DND-41 (cell line): Measurements from ENCODE around the gene ADARB2.

Experiments
- EZH2 ChIP-seq: IDR thresholded peaks from 3 replicates; pipeline ENCODE4 v1.6.1; 2012; ENCODE audit warnings: borderline replicate concordance, low read depth, mild to moderate bottlenecking, moderate library complexity, low read length, inconsistent platforms; ENCODE audit not compliant: severe bottlenecking
- TF ChIP-seq, protein P1 (sequence below): IDR thresholded peaks from 2 replicates; pipeline ENCODE4 v1.5.1; 2012; ENCODE audit warnings: borderline replicate concordance, low read length, moderate library complexity, mild to moderate bottlenecking; ENCODE audit not compliant: poor library complexity, severe bottlenecking; ENCODE audit errors: extremely low read depth

DNA sequence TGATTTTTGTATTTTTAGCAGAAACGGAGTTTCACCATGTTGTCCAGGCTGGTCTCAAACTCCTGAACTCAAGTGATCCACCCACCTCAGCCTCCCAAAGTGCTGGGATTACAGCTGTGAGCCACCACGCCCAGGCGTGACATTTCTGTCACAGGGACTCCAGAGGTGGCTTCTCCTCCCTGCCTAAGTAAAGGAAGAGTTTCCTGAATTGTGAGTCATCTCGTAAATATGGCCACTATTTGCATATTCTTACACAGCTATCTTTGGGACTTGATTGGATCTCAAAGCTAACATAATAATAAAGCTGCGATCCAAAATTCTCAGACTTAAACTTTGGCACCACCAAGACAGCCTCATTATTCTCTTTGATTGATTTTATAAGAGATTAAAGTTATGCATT, 50.1 kb downstream of the ADARB2 start:
- TF ChIP-seq, protein P1, sequence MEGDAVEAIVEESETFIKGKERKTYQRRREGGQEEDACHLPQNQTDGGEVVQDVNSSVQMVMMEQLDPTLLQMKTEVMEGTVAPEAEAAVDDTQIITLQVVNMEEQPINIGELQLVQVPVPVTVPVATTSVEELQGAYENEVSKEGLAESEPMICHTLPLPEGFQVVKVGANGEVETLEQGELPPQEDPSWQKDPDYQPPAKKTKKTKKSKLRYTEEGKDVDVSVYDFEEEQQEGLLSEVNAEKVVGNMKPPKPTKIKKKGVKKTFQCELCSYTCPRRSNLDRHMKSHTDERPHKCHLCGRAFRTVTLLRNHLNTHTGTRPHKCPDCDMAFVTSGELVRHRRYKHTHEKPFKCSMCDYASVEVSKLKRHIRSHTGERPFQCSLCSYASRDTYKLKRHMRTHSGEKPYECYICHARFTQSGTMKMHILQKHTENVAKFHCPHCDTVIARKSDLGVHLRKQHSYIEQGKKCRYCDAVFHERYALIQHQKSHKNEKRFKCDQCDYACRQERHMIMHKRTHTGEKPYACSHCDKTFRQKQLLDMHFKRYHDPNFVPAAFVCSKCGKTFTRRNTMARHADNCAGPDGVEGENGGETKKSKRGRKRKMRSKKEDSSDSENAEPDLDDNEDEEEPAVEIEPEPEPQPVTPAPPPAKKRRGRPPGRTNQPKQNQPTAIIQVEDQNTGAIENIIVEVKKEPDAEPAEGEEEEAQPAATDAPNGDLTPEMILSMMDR = no peak
- TF ChIP-seq EZH2 = no peak
